ENCODE data around the gene SLC6A7. TPM values are rescaled to one million over a fixed set of nuclear protein-coding genes. Genes with fewer than 3 reads are reported as not detected.

Gene SLC6A7
- total RNA-seq, 2 donors from 2014 or later, result not detected

DNA sequence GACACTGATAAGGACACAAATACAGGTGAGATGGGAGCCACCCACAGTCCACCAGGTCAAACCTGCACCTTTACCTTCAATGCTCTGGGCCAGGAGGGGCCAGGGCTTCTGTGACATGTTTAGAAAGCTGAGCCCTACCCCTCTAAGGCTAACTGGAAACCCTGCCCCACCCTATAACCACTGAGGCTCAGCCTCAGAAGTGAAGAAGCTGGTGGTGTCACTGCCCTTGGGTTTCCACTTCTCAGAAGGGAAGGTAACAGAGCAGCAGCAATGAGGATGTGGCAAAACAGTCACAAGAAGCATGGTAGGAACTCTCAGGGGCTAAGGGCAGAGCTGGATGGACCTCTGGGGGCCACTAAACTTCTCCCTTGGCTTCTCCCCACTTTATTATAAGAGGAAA, 40.2 kb upstream of the SLC6A7 start:
- Mint-ChIP-seq H3K4me3 (peak overlapping the region; percentile 71), H3K9me3 (no peaks in the 10 kb centered on the region), H3K4me1 (ENCODE audit: low read depth in 2 of 2) (peaks cover 50 to 58% of the 10 kb centered on the region in 2 donors), H3K27me3 (no peaks in the 10 kb centered on the region), H3K36me3 (no peaks in the 10 kb centered on the region), H3K27ac (peak overlapping the region; percentile 25 to 56)
- DNase-seq (ENCODE audit: low spot score) (no peak), ATAC-seq (peak; percentile 55 to 75)

DNA sequence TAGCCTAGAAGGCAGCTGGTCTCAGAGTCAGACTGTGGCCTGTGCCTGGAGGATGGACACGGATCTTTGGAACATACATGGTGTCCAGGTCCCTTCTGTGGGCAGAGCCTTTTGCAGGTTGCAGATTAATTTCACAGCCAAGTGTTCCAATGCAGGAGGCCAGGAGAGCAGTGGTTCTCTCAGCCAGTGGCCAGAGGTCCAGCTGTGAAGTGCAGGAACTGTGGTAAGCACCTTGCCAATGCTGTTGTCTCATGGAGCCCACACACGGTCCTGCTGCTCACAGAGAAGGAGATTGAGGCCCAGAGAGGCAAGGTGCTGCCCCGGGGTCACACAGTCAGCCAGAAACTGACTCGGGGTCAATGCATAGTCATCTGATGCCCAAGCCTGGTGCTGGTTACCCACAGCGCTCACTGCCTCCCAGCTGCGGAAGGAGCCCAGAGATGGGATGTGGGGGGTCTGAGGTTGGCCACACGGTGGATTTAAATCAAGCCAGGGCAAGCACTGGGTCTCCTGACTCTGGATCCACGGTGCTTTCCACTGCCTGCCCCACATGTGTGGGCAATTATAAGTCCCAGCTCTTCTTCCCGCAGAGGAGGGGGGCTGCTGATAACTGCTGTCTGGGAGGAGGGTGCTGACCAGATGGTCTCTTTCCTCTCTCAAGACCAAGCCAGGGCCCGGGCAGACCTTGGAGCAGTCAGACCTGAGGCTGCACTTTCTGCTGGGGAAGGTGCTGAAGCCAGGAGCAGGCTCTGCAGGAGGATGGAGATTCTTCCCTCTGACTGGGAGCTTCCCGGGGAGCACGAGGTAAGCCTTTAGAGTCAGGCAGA, 37.0 kb upstream of the SLC6A7 start:
- ATAC-seq (peak; percentile 54 to 78), DNase-seq (ENCODE audit: low spot score) (no peak)
- H3K27ac Mint-ChIP-seq, result peak overlapping the region; percentile 43 to 53
- H3K4me1 Mint-ChIP-seq (ENCODE audit: low read depth in 2 of 2), result peaks cover 50 to 52% of the 10 kb centered on the region in 2 donors
- no peaks in the 10 kb centered on the region for H3K27me3 Mint-ChIP-seq
- H3K9me3 Mint-ChIP-seq, result no peaks in the 10 kb centered on the region
- H3K4me3 Mint-ChIP-seq, result peak overlapping the region; percentile 58
- H3K36me3 Mint-ChIP-seq, result no peaks in the 10 kb centered on the region

DNA sequence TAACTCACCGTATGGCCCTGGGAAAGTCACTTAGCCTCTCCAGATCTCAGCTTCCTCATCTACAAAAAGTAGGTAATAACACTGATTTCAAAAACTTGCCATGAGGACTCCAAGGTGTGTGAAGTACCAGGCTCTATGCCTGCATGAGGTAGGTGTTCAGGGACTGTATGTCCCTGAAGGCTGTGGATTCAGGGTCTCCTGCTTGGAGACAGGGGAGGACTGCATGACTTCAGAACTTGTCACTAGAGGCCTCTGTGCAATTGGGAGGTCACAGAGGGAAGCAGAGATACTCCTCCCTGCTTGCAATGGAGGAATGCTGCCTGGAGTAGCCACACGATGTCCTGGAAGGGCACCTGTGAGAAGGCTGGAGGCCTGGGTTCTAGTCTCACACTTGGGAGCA, 36.4 kb upstream of the SLC6A7 start:
- Mint-ChIP-seq H3K27ac (peak overlapping the region; percentile 53 to 75), H3K36me3 (no peaks in the 10 kb centered on the region), H3K4me1 (ENCODE audit: low read depth in 2 of 2) (peaks cover 43 to 47% of the 10 kb centered on the region in 2 donors), H3K27me3 (no peaks in the 10 kb centered on the region), H3K9me3 (no peaks in the 10 kb centered on the region), H3K4me3 (peak overlapping the region; percentile 86)
- DNase-seq (ENCODE audit: low spot score) (no peak), ATAC-seq (no peak)

DNA sequence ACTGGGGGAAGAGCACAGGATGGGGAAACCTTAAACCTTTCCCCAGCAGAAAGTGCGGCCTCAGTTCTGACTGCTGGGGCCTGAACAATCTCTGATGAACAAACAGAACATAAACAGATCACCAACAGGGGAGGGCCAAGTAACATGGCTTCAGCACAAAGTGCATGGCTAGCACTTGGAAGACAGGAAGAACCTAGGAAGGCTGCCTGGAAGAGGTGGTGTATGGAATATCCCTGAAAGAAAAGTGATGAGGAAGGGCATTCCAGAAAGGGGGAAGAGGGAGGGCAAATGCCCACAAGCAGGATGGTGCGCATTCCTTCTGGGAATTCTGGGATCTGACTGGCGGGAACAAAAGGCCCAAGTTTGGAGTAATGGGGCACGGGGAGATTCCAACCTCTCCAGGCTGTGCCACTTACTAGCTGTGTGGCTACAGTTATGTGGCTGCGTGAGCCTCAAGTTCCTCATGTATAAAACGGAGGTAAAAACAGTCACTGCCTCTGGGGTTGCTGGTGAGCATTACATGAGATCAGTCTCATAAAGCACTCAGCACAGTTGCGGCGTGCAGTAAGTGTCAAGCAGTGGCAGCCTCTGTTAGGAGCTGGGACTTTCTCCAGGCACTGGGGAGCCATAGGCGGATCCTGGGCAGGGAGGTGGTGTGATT, 35.8 kb upstream of the SLC6A7 start:
- DNase-seq (ENCODE audit: low spot score) (no peak), ATAC-seq (peak in 1 of 2 donors; percentile 57)
- Mint-ChIP-seq H3K36me3 (no peaks in the 10 kb centered on the region), H3K27me3 (no peaks in the 10 kb centered on the region), H3K9me3 (no peaks in the 10 kb centered on the region), H3K27ac (peak overlapping the region; percentile 53 to 75), H3K4me3 (peak overlapping the region; percentile 86), H3K4me1 (ENCODE audit: low read depth in 2 of 2) (peaks cover 37 to 42% of the 10 kb centered on the region in 2 donors)

DNA sequence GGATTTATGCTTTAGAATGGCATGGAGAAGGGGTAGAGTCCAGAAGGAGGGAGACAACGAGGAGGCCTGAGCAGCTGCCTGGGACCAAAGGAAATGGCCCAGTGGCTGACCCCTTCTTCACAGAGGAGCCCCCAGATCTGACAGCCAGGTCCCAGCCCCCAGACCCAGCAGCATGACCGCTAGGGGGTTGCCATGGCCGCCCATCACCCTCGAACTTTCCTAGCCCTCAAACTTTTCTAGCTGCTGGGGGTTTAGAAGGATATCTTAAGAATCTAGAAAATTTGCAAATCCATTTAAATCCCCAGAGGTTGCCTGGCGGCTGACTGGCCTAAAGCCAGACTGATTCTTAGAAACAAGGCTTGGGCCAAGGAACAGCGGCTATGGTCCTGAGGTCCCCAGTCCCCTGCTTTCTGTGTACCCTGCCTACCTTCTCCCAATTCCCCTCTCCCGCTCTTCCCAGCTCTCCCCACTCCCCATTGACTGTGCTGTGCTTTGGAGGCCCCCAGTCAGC, 35.2 kb upstream of the SLC6A7 start:
- Mint-ChIP-seq H3K27ac (peak overlapping the region; percentile 53 to 86), H3K4me1 (ENCODE audit: low read depth in 2 of 2) (peaks cover 31 to 37% of the 10 kb centered on the region in 2 donors)
- ATAC-seq, result no peak

DNA sequence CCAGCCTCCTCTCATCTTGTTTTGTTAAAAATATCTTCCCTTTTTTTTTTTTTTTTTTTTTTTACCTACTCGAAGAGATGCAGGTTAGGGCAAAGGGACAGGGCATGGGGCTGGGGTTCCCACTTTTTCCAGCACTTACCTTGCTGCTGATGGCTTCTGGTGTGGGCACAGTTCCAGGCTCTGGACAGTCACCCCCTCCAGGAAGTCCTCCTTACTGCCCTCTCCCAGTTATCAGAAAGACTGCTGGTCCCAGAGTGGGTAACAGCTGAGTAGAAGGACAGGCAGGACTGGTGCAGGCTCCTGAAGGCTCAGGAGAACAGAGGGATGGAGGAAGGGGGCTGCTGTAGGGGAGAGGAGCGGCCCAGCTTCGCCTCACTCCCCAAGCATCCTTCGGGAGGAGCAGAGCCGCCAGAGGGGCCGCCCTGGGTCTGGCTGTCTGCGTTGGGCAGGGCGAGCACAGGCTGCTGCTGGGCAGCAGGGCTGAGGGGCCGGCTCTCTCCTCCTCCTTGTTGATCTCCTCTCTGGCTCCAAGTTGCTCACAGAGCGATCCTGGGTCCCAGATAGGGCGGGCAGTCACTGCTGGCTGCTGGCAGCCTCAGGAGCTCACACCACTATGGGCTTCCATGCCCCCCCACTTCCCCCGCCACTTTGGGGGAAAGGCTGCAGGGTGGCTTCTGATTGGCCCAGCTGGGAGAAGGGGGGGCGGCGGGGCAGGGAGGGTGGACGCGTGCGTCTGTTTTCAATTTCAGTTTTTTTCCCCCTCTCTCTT, 34.4 kb upstream of the SLC6A7 start, which contains the start of gene PDGFRB:
TSS of gene PDGFRB (minus strand) at position 588 of the 769 bp plus-strand sequence. CDS start 18,798 bp downstream, outside the sequence.
- no peaks in the 10 kb centered on the region for H3K36me3 Mint-ChIP-seq
- peak within 1 kb of the TSS; percentile 97 for H3K4me3 Mint-ChIP-seq
- no peaks in the 10 kb centered on the region for H3K27me3 Mint-ChIP-seq
- peak; percentile 75 for DNase-seq (ENCODE audit: low spot score)
- peaks cover 28 to 34% of the 10 kb centered on the region in 2 donors for H3K4me1 Mint-ChIP-seq (ENCODE audit: low read depth in 2 of 2)
- peak within 1 kb of the TSS; percentile 53 to 86 for H3K27ac Mint-ChIP-seq
- peak; percentile 72 to 84 for ATAC-seq
- no peaks in the 10 kb centered on the region for H3K9me3 Mint-ChIP-seq

More for the DNA sequence above, 35.2 kb upstream of the SLC6A7 start:
- Mint-ChIP-seq H3K4me3 (peak overlapping the region; percentile 97), H3K27me3 (no peaks in the 10 kb centered on the region), H3K36me3 (no peaks in the 10 kb centered on the region), H3K9me3 (no peaks in the 10 kb centered on the region)
- no peak for DNase-seq (ENCODE audit: low spot score)

DNA sequence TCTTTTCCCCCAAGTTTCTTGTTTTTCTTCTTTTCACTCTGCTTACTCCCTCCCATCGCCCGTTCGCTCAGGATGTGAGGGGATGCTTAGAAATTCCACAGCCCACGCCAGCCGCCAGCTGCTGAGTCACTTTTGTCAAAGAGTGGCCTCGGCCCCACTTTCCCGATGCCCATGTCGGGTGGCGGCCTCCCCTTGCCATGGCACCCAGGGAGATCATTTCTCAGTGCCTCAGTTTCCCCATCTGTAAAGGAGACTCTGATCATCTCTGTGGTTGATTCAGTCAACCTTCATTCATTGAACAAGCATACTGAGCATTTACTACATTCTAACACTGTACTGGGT, 33.9 kb upstream of the SLC6A7 start:
- Mint-ChIP-seq H3K4me1 (ENCODE audit: low read depth in 2 of 2) (peaks cover 28 to 34% of the 10 kb centered on the region in 2 donors), H3K27me3 (no peaks in the 10 kb centered on the region), H3K36me3 (no peaks in the 10 kb centered on the region), H3K4me3 (peak overlapping the region; percentile 97), H3K9me3 (no peaks in the 10 kb centered on the region), H3K27ac (peak overlapping the region; percentile 53 to 86)
- ATAC-seq (no peak), DNase-seq (ENCODE audit: low spot score) (no peak)

DNA sequence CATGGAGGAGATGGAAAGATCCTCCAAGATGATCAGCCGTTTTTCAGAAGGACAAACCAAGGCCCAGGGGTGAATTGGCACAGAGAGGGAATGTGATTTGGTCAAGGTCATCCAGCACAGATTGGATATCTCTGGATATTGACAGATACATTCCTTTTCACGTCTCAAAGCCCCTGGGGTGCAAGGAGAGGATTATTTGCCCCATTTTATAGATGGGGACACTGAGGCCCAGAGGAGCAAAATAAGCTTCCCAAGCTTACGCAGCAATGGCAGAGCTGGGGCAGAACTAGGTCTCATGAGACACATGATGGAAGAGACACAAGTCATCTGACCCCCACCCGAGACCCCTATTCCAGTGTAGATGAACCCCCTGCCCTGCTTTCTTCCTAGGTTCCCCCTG, 33.3 kb upstream of the SLC6A7 start:
- Mint-ChIP-seq H3K27ac (peak overlapping the region; percentile 53 to 86), H3K36me3 (no peaks in the 10 kb centered on the region), H3K4me1 (ENCODE audit: low read depth in 2 of 2) (peaks cover 28 to 36% of the 10 kb centered on the region in 2 donors), H3K27me3 (no peaks in the 10 kb centered on the region), H3K9me3 (no peaks in the 10 kb centered on the region), H3K4me3 (peak overlapping the region; percentile 97)
- ATAC-seq (no peak), DNase-seq (ENCODE audit: low spot score) (no peak)

DNA sequence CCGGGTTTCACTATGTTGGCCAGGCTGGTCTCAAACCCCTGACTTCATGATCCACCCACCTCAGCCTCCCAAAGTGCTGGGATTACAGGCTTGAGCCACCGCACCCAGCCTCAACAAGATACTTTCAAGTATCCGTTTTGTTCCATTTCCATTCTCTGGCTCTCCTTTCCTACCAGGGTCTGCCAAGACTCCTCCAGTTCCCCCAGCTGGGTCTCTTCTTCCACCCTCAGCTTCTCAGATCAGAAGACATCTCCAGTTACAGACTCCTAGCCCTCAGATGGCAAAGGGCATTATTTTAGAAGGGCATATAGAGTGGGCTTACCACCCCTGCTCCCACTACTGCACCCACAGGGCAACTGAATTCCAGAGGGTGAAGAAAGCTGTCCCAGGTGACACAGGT, 32.7 kb upstream of the SLC6A7 start:
- ATAC-seq (no peak), DNase-seq (ENCODE audit: low spot score) (no peak)
- no peaks in the 10 kb centered on the region for H3K9me3 Mint-ChIP-seq
- H3K4me1 Mint-ChIP-seq (ENCODE audit: low read depth in 2 of 2), result peaks cover 27 to 38% of the 10 kb centered on the region in 2 donors
- peak overlapping the region; percentile 36 to 40 for H3K27ac Mint-ChIP-seq
- no peaks in the 10 kb centered on the region for H3K27me3 Mint-ChIP-seq
- H3K4me3 Mint-ChIP-seq, result no peak overlapping the region
- no peaks in the 10 kb centered on the region for H3K36me3 Mint-ChIP-seq

DNA sequence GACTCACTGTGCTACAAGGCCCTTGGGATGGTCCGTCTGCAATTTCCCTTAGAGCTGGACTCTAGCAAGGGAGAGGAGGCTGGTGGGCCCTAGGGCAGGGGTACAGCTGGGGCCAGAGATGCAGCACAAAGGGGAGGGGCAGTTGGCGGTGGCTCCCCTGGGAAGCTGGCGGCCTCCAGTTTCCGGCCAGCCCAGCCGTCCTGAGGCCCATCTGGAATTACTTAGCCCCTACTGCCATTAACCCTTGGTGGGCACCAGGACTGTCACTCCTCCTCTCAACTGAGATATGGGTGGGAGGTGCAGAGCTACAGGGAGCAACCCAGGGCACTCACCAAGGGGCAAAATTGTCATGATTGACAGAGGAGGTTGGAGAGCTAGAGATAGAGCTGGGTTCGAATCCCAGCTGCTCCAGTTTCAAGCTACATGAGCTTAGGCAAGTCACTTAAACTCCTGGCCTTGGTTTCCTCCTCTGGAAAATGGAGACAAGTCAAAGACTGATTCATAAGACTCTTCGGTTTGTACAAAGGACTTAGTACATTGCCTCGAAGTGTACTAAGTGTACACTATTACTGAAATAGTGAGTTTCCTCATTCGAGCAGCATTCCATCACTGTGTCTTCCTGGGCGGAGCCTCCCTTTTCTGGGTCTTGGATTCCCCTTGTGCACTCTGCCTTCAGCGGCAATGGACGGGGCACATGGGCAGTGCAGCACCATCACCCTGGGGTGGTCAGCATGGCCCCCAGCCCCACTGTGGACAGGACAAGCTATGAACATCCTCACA, 31.5 kb upstream of the SLC6A7 start:
- no peak for ATAC-seq
- Mint-ChIP-seq H3K27ac (no peak overlapping the region), H3K9me3 (no peaks in the 10 kb centered on the region), H3K36me3 (no peaks in the 10 kb centered on the region), H3K27me3 (no peaks in the 10 kb centered on the region), H3K4me1 (ENCODE audit: low read depth in 2 of 2) (peaks cover 21 to 32% of the 10 kb centered on the region in 2 donors), H3K4me3 (no peak overlapping the region)
- no peak for DNase-seq (ENCODE audit: low spot score)

DNA sequence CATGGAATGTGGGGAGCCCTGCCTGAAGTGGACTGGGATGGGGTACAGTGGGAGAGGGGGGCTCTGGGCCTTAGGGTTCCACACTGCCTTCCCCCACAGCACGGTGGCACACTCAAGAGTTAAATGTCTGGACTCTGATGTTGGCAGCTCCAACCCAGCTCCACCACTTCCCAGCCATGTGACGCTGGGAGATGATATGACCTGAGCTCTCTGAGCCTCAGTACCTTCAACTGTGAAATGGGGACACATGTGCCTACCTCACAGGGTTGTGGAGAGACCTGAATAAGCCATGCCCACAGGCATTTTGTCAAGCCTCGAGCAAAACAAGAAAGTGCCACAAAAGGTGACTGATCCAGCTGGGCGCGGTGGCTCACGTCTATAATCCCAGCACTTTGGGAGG, 30.8 kb upstream of the SLC6A7 start:
- H3K27me3 Mint-ChIP-seq, result peaks cover 0 to 4% of the 10 kb centered on the region in 2 donors
- no peaks in the 10 kb centered on the region for H3K9me3 Mint-ChIP-seq
- DNase-seq (ENCODE audit: low spot score) (no peak), ATAC-seq (no peak)
- peaks cover 14 to 25% of the 10 kb centered on the region in 2 donors for H3K4me1 Mint-ChIP-seq (ENCODE audit: low read depth in 2 of 2)
- H3K27ac Mint-ChIP-seq, result no peak overlapping the region
- no peaks in the 10 kb centered on the region for H3K36me3 Mint-ChIP-seq
- H3K4me3 Mint-ChIP-seq, result no peak overlapping the region

DNA sequence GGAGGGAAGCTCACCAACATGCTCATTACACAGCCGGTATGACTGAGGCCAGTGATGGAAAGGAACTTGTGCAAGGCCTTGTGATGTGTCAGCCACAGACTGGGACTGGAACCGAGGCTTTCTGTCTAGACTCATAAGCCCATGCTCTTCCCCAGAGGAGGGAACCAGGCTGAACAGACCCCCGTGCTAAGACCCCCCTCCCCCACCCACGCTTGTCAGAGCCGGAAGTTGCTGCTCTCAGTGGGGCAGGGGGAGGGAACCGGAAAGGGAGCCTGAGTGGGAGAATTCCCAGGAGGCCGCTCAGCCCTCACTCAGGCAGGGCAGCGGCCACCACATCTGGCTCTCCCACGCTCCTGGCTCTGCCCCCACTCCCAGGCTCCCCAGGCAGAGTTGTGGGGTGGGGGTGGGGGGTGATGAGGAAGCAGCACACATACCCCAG, 30.1 kb upstream of the SLC6A7 start:
- Mint-ChIP-seq H3K9me3 (no peaks in the 10 kb centered on the region), H3K4me3 (no peak overlapping the region), H3K4me1 (ENCODE audit: low read depth in 2 of 2) (peaks cover 8 to 20% of the 10 kb centered on the region in 2 donors), H3K27me3 (peaks cover 0 to 9% of the 10 kb centered on the region in 2 donors), H3K27ac (no peak overlapping the region), H3K36me3 (no peaks in the 10 kb centered on the region)
- ATAC-seq (peak in 1 of 2 donors; percentile 43), DNase-seq (ENCODE audit: low spot score) (no peak)

Measured in natural killer cell treated with Interleukin-12 subunit alpha and Interleukin-12 subunit beta and Interleukin-15 and Interleukin-18, amount 100 ng/mL, for 72 hours (primary cell).